Measurements from ENCODE around the gene INCA1. TPM values are rescaled to one million over a fixed set of nuclear protein-coding genes. Genes with fewer than 3 reads are reported as not detected.

INCA1 gene
- total RNA-seq, 1 donor from 2014 or later, result 2.9 TPM

DNA sequence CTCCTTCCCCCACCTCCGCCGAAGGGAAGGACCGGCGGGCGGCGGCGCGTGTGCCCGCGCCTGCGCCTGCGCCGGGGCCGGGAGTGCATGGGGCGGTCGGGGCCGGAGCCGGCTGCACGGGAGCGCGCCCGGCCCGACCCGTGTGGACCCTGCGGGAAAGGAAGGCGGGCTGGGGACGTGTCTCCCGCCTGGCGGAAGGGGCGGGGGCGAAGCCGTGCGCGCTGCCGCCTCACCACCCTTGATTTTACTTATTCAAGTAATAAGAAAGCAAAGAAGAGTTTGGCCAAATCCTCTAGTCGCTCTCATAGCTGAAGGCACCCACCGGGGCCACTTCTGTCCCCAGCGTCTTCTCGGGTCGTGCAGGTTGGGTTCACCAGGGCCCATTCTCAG lies 48.4 kb downstream of the INCA1 start:
- DNase-seq (ENCODE audit: low spot score), result peak; percentile 95

DNA sequence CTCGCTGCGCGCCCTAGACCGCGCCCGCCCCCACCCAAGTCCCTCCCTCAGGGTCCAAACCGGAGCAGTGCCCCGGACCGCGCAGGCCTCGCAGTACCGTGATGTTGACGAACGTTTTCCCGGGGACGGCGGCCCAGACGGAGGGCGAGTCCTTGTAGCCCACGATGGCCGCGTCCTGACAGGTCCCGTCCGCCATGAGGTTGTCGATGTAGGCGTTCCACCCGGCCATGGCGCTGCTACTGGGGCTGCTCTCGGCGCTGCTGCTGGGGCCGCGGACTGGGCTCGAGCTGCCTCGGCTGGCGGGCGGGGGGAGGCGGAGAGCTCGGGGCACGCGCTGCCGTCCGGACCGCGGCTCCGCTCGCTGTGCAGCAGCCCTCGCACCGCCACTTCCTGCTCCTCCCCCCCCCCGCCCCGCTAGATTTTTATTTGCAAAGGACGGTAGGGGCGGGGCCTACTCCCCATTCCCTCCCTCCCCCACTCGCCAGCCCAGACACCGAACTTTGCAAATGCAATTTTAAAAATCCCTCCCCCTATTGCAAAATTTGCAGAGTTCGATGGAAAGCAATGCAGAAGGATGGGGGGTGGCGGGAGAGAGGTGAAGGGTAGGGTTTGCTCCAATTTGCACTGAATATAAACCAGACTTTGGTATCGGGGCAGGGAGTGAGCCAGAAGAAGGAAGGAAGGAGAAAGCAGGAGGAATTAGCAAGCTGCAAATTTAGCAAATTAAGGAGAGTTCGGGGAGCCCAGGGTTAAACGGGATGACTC lies 49.0 kb downstream of the INCA1 start, which contains the start of gene PFN1:
Gene PFN1 (minus strand): TSS at position 365 of the 765 bp plus-strand sequence. CDS start 136 bp downstream, at position 229.
- DNase-seq (ENCODE audit: low spot score), result peak; percentile 95

DNA sequence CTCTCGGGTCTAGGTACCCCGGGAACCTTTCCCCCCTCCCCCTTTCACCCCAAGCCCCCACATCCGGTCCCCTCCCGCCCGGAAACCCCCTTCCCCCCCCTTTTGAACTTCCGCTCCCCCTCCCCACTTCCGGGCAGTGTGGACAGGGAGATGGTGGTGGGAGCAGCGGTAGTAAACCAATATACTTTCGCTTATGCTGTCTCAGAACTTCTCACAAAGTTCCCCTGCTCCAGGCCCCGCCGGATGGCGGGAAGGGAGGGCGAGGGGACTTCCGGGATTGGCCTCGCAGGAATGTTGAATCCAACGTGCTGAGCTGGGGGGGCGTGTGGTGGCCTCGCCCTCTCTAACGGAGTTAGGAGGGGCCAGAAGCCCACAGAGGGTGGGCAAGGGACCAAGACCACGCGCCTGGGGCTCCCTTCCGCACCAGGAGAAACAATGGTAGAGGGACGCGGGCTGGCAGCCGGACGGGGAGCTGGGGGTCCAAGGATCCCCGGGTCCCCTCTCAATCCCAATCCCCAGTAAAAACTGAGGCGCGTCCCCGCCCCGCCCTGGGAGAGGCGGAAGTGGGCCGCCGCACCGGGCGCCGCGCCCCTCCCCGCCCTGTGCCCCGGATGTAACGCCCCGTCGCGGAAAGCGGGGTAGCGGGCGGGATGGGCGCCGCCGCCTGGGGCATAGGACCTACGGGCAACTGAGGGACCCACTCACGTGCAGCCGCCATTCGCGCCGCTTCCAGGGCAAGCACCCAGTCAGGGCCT lies 49.7 kb downstream of the INCA1 start:
- peak; percentile 72 for DNase-seq (ENCODE audit: low spot score)

DNA sequence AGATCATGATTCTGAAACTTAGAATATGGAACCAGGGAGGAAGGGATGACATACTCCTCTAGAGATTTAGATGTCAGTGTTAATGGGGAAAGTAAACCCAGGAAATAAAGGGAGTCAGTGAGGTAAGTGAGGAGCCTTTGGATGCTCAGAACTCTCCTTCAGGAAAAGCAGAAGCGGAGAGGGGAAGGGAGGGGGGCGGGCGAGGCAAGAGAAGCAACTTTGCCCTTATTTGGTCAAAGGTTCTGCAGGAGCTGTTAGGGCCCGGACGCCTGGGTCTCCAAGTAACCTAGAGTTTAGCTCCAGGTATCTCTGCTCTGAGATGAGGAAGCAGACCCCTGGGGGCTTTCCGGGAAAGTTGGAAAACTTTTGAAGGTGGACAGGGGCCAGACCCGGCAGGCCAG lies 50.3 kb downstream of the INCA1 start:
- DNase-seq (ENCODE audit: low spot score), result peak; percentile 50

DNA sequence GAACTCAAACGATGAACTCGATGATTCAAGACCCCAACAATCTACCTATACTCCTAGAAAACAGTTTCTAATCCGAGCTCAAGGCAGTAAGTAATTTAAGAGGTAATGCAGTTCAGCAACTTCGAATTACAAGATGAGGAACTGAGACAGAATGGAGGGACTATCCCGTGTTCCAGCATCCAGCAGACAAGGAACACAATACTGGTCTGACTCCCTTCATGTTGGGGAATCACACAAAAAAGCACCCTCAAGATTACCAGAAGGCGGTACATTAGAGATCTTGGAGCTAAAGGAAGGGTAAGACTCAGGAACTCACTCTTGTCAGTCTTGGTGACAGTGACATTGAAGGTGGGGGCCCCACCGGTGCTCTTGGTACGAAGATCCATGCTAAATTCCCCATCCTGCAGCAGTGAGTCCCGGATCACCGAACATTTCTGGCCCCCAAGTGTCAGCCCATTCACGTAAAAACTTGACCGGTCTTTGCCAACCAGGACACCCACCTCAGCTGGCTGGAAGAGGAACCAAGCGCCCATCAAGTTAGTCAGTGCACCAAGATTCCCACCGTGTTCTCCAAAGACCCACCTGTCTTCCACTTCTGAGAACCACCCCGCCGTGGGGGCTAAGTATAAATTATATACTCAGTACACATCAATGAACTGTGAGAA lies 50.9 kb downstream of the INCA1 start:
- no peak for DNase-seq (ENCODE audit: low spot score)

DNA sequence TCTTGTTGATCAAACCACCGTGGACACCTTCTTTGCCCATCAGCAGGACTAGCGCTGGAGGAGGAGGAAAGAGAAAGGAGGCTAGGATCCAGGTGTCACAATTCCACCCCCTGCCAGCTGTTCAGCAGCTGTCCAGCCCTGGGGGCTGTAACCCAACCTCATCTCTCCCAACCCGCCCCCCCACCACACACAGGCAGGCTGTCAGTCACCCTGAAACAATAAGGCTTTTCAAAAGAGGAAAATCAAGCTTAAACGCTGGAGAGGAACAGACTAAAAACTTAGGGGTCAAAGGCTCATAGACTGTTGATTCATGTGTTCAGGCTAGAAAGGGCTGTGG lies 51.4 kb downstream of the INCA1 start:
- no peak for DNase-seq (ENCODE audit: low spot score)

DNA sequence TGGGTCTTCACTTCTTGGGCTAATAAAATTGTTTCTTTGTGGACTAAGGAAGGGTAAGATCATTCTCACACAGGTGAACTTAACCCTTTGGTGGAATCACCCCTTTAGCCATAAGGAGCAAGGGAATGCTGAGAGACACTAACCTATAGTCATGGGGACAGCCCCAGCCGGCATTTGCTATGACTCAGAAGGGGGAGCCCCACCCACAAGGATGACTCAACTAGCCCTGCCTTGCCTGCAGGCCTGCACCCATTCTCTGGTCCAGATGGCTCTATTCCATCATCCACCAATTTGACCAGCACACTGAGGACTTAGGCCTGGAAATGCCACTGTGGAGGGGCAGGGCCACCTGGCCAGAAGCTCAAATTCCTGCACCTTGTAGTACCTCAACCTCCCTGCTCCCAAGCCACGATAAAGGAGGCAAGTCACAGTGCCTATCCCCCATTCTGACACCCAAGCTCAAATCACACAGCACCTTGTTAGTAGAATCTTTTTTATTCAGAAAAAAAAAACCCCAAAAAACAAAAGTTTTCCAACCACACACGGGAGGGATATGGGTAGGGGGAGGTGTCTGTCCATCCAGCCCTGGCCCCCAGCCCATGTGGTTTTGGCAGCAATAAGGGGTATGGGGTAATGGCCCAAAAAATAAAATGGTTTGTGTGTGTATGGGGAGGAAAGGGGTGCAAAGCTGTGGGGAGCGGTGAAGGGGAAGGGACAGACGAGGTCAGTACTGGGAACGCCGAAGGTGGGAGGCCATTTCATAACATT lies 52.0 kb downstream of the INCA1 start:
- peak; percentile 74 for DNase-seq (ENCODE audit: low spot score)

DNA sequence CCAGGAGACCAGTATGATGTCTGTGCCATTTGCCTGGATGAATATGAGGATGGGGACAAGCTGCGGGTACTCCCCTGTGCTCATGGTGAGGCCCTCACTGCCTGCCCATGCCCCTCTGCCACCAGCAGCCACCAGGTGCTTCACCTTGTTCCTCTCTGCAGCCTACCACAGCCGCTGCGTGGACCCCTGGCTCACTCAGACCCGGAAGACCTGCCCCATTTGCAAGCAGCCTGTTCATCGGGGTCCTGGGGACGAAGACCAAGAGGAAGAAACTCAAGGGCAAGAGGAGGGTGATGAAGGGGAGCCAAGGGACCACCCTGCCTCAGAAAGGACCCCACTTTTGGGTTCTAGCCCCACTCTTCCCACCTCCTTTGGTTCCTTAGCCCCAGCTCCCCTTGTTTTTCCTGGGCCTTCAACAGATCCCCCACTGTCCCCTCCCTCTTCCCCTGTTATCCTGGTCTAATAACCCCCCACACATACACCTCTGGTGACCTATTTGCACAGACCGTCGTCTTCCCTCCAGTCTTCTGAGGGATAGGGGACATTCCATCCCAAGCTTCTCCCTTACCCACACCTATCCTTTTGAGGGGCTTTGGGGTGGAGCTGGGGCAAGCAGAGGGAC lies 52.7 kb downstream of the INCA1 start:
- no peak for DNase-seq (ENCODE audit: low spot score)

DNA sequence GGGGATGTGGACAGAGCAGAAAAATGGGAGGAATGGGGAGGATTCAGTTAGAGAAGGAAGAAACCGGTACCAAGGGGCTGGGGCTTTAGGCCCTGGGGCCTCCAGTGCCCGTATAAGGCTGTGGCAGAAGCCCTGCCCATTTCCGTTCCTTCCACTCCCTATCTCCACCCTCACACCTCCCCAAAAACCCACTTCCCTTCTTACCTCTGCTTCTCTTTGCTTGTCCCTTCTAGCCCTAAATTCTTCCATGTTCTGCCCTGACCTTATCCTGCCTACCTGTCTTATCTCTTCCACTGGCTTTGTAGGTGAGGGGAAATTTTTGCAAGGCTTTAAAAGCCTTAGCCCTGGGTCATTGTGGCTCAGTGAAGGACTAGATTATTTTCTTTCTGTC lies 53.2 kb downstream of the INCA1 start:
- DNase-seq (ENCODE audit: low spot score), result no peak

DNA sequence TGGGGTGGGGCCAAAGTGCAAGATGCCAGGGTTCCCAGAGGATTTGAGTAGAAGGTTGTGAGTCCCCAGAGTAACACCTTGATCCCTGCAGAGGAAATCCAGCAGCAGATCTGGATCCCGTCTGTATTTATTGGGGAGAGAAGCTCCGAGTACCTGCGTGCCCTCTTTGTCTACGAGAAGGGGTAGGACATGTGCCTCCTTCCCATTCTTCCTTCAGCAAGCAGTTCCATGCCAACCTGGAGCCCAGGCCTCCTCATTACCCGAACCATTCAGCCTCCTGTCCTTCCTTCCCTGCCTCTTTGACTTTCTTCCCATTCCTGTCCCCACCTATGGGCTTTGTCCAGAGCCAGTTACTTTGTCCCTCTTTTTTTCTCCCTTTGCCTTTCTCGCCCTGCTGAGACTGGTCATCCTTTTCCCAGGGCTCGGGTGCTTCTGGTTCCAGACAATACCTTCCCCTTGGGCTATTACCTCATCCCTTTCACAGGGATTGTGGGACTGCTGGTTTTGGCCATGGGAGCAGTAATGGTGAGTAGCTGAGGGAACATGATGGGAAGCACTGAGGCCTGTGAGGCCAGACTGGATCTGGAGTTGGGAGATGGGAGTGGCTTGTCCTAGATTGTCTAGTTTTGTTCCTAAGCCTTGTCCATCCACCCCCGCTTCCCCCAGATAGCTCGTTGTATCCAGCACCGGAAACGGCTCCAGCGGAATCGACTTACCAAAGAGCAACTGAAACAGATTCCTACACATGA lies 54.4 kb downstream of the INCA1 start:
- no peak for DNase-seq (ENCODE audit: low spot score)

DNA sequence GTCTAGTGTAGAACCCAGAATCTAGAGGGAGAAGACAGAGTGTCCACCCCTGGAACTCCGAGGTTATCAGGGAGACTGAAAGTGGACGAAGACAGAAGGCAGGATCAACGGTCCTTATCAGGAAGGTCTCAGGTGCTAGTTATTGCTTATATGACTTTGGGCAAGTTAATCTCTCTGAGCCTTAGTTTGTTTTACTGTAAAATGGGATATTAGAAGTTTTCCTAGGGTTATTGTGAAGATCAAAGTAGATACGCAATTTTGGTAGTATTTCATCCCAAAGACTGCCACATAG lies 56.1 kb downstream of the INCA1 start:
- no peak for DNase-seq (ENCODE audit: low spot score)

DNA sequence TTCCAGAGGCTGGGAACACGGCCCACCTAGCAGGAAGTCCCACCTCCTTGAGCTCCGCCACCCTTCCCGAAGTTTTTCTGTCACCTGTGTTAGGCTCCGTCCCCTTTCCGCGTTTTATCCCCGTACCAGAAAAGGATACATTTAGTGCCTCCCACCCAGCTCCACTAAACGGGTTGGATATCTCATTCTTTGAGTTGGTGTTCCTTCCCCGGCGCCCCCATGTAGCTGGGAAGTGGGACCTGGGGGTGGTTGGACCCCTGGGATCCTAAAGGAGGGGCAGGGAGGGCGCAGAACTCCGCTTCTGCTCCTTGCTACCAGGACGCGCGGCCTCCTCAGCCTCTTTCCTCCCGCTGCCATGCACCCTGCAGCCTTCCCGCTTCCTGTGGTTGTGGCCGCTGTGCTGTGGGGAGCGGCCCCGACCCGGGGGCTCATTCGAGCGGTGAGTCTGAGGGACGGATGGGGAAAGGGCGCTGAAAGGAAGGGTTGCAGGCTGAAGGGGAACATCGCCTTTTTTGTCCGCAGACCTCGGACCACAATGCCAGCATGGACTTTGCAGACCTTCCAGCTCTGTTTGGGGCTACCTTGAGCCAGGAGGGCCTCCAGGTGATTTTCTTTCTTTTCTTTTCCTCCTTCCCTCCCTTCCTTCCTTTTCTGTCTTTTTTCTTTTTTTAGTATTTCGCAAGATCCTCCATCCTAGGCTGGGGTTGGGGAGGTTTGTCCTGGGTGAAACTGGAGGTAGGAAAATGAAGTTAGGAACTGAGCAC lies 56.6 kb downstream of the INCA1 start:
- no peak for DNase-seq (ENCODE audit: low spot score)

DNA sequence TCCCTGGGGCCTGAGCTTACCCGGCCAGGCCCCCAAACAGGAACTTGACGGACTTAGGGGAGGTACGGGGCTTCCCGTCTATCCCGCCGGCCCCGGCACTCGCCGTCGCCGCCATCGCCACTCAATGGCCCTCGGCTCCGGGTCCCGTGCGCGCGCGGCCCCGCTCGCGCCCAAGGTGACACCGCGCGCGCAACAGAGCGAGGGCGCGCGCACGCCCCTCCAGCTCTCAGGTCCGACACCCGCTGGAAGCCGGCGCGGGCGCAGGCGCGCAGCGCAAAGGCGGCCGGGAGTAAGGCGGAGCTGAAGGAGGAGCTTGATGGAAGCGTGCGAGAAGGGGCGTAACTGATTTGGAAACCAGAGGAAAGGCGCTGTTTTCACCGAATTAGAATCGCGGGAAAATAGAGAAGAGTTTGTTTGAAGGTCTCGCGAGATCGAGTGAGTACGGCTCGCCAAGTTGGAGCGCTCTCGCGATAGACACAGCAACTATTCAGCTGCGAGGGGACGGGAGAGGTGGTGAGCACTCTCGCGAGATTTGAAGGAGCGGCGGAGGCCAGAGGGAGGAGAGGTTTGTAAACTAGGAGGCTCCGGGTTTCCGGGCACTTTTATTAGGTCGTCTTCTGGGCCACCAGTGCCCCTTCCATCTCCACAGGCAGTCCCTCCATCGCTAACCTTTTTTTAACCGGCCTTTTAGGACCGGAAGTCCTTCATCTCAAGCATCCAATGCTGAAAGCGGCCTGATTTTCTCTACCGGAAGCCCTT lies 57.3 kb downstream of the INCA1 start, which contains the start of the genes RNF167 and SLC25A11:
Gene RNF167 (plus strand): TSS at position 473 of the 759 bp plus-strand sequence. CDS start 642 bp downstream, outside the sequence.
Gene SLC25A11 (minus strand): TSS at position 251 of the 759 bp plus-strand sequence. CDS start 136 bp downstream, at position 115.
- DNase-seq (ENCODE audit: low spot score), result peak; percentile 100

DNA sequence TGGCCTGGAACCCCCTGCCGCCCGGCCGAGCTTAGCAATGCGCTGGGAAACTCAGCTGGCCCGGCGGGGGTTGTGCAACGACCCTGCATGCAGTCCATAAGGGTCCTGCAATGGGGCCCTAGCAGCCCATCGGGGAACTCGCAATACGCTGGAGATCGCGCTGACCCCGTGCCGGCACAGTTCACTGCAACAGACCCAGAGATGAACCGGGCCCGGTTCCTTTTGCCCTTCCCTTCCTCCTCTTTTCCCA lies 57.9 kb downstream of the INCA1 start:
- no peak for DNase-seq (ENCODE audit: low spot score)

DNA sequence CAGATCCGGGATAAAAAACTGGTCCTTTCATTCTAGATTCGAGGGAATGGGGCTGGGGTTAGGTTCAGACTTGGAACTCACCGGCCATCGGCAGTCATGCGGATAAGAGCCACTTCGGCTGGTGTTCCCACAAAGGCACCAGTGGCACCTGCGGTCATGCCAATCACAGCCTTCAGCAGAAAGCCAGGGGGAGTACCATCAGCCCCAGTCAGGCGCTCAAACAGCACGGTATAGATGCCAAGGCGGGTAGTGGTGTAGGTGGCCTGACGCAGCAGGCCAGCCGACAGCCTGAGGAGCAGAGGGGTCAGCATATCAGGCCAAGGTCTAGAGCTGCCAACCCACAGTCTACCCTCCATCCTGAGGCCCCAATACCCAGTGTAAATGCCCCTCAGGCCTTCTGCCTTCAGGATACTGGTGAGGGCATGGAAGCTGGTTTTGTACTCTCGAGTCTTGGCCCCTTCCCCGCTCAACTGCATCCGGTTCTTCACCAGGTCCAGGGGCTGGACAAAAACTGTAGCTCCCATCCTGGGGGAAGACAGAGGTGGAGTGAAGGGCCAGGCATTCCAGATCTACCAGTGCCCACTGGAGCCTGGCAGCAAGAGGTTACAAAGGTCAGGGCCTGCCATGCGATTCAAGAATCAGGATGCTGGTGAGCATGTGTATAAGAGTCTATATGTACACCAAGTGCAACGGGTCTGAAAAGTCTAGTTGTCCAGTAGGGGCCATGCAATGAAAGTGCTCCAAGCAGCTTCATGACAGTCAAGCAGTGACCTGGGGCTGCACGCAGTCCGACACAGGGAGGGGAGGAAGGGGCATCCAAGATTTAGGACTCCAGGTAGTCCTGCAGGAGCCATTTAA lies 58.4 kb downstream of the INCA1 start:
- DNase-seq (ENCODE audit: low spot score), result no peak

Measured in umbilical cord (tissue), 2 donors.